Pancreas (tissue), 10 donors: Measurements from ENCODE around the gene EPHA8. TPM values are rescaled to one million over a fixed set of nuclear protein-coding genes. Genes with fewer than 3 reads are reported as not detected.

Experiments used
- ATAC-seq, 4 donors: fragments of 200-7000 bp; cut with Tn5 transposase; one replicate each; pipeline versions ENCODE4 v1.8.0 to v1.9.1; 2020; ENCODE audit warnings: mild to moderate bottlenecking in 4 of 4, moderate library complexity in 4 of 4
- DNase-seq, 6 donors: peaks; one replicate each; pipeline ENCODE4 v3.0.0-alpha.2; 2020
- FAIRE-seq: peaks from 2 replicates; lab custom pipeline; 2012; peaks lifted over from hg19 to GRCh38; lab: Jason Lieb, UNC
- H3K27ac ChIP-seq, 4 donors: fragments of 200-600 bp; sonication (generic); 1 replicate in 3 of 4; 2 replicates in 1 of 4; pipeline versions ENCODE4 v1.5.0 to v1.8.0; 2020
- H3K27me3 ChIP-seq, 4 donors: fragments of 200-600 bp; one replicate each; pipeline ENCODE4 v1.8.0; 2021
- H3K36me3 ChIP-seq, 3 donors: fragments of 200-600 bp; sonication (generic) in 1 of 3; one replicate each; pipeline versions ENCODE4 v1.5.0 to v1.8.0; 2020 to 2021
- H3K4me1 ChIP-seq, 3 donors: fragments of 200-600 bp; one replicate each; pipeline ENCODE4 v1.8.0; 2021
- H3K4me3 ChIP-seq, 4 donors: fragments of 200-600 bp; sonication (generic) in 2 of 4; one replicate each; pipeline versions ENCODE4 v1.5.0 to v1.8.0; 2020 to 2021
- H3K9me3 ChIP-seq, 4 donors: fragments of 200-600 bp; one replicate each; pipeline ENCODE4 v1.8.0; 2021
- CTCF ChIP-seq, 4 donors: fragments of 200-600 bp; sonication (generic) in 3 of 4; IDR thresholded peaks; one replicate each; pipeline versions ENCODE4 v1.5.0 to v1.8.0; 2021; ENCODE audit warnings: antibody characterized with exemption in 4 of 4
- WGBS, 2 donors: extraction: QIAGEN DNeasy Blood & Tissue Kit; methylation state at CpG; one replicate each; pipeline ENCODE4 v1.1.7; 2013; 5-methylcytosine and 5-hydroxymethylcytosine counted together
- intact Hi-C, 3 donors: fragments of 100-400 bp; cut with DNase I; formaldehyde crosslinking; loops; one replicate each; pipeline versions ENCODE4 v1.11.1 to v1.14.2; 2022
- polyA plus RNA-seq, 2 donors: library from polyadenylated mRNA; stranded (reverse); fragments of 200-250 nt; gene quantifications; one replicate each; pipeline ENCODE4 v1.2.3, GENCODE V29; 2013
- total RNA-seq, 6 donors: library from RNA; stranded (reverse); fragmentation: NEBNext Ultra II Directional in 4 of 6; extraction: Animal tissue kit (Norgen Biotek cat#: 25700) in 4 of 6; gene quantifications; one replicate each; pipeline versions ENCODE4 v1.2.1 to v1.2.4, GENCODE V29; 2021 to 2023
- donor health status: healthy with polysubstance abuse.
- donor health status: DM: no; HTN: no; CAD: no; lungs with moderate emphysema.
- donor health status: DM: no; HTN: no; CAD: no.
- donor health status: control.
- donor health status: control.
- donor health status: Bipolar disorder and iron deficiency.
- donor health status: DM: yes; HTN: yes; CAD: no.
- donor health status: DM: no; HTN: no; CAD: no.
- donor health status: DM: no; HTN: no; CAD: no.
- donor health status: DM: yes; HTN: yes; CAD: no.

EPHA8 gene
- total and polyA plus RNA-seq, 8 donors: 0.57 to 8.1 (median 1.2) TPM

DNA sequence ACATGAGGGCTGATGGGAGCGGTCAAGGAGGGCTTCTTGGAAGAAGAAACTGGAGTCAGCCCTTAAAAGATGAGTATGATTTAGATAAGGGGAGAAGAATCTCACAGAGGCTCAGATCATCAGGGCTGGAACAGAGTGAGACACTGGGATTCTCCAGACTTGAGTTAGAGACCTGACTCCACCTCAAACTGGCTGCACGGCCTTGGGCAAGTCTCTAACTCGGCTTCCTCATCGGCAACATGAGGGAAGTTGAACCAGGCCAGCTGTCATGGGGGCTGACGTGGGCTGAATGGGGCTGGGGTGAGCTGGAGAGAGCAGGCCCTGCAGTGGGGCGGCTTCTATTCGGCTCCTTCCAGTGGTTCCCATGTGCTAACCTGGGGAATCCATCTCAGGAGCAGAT is 82.6 kb downstream of the EPHA8 start:
- intact Hi-C loops: loop anchor here in 2 of 3 donors (10.0 kb wide), 1 partner anchor 511 kb away; no protein-coding TSS in a partner anchor
- Histone ChIP-seq H3K4me1 (peaks cover 0 to 4% (median 0%) of the 10 kb centered on the region in 3 donors), H3K36me3 (no peaks in the 10 kb centered on the region), H3K27ac (no peak overlapping the region), H3K27me3 (no peaks in the 10 kb centered on the region), H3K4me3 (no peak overlapping the region), H3K9me3 (no peaks in the 10 kb centered on the region)
- peak in 1 of 4 donors; percentile 8 for ATAC-seq
- no peak for TF ChIP-seq CTCF (IDR thresholded peaks at IDR 0.05)
- no peak for FAIRE-seq
- 78 to 80% methylated on average over 7 of the region's 7 CpGs for whole genome bisulfite sequencing, 2 donors
- no peak for DNase-seq

DNA sequence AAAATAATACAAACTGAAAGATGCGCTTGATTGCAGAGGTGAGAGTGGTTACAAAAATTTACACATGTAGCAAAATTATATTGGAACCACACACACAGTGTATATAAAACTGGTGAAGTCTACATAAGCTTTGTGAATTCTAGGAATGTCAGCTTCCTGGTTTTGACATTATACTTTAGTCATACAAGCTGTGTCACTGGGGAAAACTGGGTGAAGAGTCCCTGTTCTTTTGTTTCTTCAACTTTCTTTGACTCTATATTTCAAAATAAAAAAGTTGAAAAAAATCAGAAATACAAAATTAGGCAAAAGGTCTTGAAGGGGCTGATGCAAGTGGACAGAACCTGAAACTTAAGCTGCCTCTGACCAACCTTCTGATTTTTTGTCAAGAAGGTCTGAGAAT is 83.1 kb downstream of the EPHA8 start:
- no peak for TF ChIP-seq CTCF (IDR thresholded peaks at IDR 0.05)
- WGBS, 2 donors: 0 to 91% methylated on average over 1 of the region's 1 CpG
- no peak overlapping the region for H3K27ac ChIP-seq
- no peak for FAIRE-seq
- intact Hi-C loops: loop anchor here in 2 of 3 donors (10.0 kb wide), 1 partner anchor 512 kb away; no protein-coding TSS in a partner anchor
- H3K9me3 ChIP-seq: no peaks in the 10 kb centered on the region
- peaks cover 0 to 4% (median 0%) of the 10 kb centered on the region in 3 donors for H3K4me1 ChIP-seq
- no peak overlapping the region for H3K4me3 ChIP-seq
- no peak for ATAC-seq
- H3K27me3 ChIP-seq: no peaks in the 10 kb centered on the region
- no peaks in the 10 kb centered on the region for H3K36me3 ChIP-seq
- DNase-seq: no peak

DNA sequence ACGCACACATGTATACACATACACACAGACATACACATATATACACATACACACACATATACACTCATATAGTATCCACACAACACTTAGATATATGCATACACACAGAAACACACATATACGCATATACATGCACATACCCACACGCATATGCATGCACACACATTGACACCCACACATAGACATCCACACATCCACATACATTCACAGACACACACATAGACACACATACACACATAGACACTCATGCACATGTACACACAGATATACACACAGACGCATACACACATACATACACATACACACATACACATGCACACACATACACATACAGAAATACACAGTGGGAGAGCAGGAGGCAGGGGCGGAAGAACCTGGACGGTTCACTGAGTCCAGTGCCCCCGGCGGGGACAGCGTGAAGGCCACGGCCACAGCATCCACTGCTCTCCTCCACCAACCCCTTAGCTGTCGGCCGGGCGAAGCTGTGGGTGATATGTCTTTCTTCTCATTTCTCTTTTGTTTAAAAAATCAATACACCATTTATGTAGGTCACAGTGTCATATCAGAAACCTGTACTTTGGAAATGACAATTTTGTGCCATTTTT is 86.9 kb downstream of the EPHA8 start:
- no peak for DNase-seq
- 85 to 92% methylated on average over 13 of the region's 13 CpGs for WGBS, 2 donors
- Histone ChIP-seq H3K9me3 (no peaks in the 10 kb centered on the region), H3K4me3 (no peak overlapping the region), H3K36me3 (no peaks in the 10 kb centered on the region), H3K4me1 (no peaks in the 10 kb centered on the region), H3K27me3 (no peaks in the 10 kb centered on the region), H3K27ac (no peak overlapping the region)
- ATAC-seq: no peak
- FAIRE-seq: no peak
- TF ChIP-seq CTCF (IDR thresholded peaks at IDR 0.05): no peak
- intact Hi-C loops: no loop called here

DNA sequence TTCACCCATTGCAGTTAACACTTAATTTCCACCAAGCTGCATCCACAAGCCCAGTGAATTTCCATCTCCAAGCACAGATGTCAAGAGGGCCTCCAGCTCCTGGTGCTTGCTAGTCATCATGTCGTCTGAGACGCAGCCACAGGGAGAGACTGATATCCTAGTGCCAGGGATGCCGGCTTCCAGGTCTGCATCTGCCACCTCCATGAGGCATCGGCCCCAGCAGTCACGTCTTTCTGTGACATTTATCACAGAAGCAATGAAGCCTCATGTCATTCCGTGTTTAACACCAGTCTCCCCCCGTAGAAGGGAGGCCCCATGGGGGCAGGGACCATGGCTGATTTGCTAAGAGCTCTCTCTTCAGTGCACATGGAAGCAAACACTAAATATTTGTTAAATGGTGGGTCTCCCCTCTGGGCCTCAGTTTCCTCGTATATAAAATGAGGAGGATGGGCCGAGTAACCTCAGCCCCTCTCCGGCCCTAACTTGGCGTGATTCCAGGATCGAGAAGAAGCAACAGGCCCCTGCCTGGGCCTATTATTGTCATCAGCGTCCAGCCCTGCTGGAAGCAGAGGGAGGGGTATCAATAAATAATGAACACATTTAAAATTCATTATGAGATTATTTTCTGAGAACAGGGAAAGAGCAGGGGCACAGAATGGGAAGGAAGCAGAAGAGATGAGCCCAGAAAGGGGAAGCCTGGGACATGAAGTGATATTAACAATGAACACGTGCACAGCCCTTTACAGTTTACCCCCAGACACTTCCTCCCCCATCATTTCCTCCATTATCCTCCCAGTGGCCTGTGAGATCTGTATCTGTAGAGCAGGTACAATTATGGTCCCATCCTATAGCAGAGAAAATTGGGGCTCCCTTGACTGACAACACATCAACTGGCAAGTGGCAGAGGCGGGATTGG is 88.9 kb downstream of the EPHA8 start:
- DNase-seq (no peak), FAIRE-seq (no peak), ATAC-seq (peak in 2 of 4 donors; percentile 46 to 62)
- Histone ChIP-seq H3K27ac (no peak overlapping the region), H3K9me3 (no peaks in the 10 kb centered on the region), H3K27me3 (no peaks in the 10 kb centered on the region), H3K4me3 (no peak overlapping the region), H3K36me3 (no peaks in the 10 kb centered on the region), H3K4me1 (no peaks in the 10 kb centered on the region)
- intact Hi-C loops: no loop called here
- TF ChIP-seq CTCF (IDR thresholded peaks at IDR 0.05): no peak
- 71% methylated on average over 15 of the region's 15 CpGs for WGBS, 2 donors
